Mucosa of stomach (tissue), 1 donor: Measurements from ENCODE around the gene ITPKB.

ENCODE experiments used
- H3K27me3 ChIP-seq: one replicate; pipeline ENCODE4 v1.7.0; 2013; ENCODE audit warnings: mild to moderate bottlenecking, low read length; ENCODE audit not compliant: control insufficient read depth, insufficient read depth
- H3K36me3 ChIP-seq: one replicate; pipeline ENCODE4 v1.7.0; 2013; ENCODE audit warnings: low read length; ENCODE audit not compliant: control insufficient read depth, insufficient read depth
- H3K4me1 ChIP-seq: one replicate; pipeline ENCODE4 v1.7.0; 2013; ENCODE audit warnings: mild to moderate bottlenecking, low read length; ENCODE audit not compliant: control insufficient read depth, insufficient read depth
- H3K4me3 ChIP-seq: one replicate; pipeline ENCODE4 v1.7.0; 2013; ENCODE audit warnings: low read length
- H3K9ac ChIP-seq: one replicate; pipeline ENCODE4 v1.7.0; 2013; ENCODE audit warnings: mild to moderate bottlenecking, low read length, moderate library complexity
- H3K9me3 ChIP-seq: one replicate; pipeline ENCODE4 v1.7.0; 2013; ENCODE audit warnings: mild to moderate bottlenecking, low read length, moderate library complexity; ENCODE audit not compliant: control insufficient read depth
- donor health status: Pancreatic carcinoma.

ITPKB gene

DNA sequence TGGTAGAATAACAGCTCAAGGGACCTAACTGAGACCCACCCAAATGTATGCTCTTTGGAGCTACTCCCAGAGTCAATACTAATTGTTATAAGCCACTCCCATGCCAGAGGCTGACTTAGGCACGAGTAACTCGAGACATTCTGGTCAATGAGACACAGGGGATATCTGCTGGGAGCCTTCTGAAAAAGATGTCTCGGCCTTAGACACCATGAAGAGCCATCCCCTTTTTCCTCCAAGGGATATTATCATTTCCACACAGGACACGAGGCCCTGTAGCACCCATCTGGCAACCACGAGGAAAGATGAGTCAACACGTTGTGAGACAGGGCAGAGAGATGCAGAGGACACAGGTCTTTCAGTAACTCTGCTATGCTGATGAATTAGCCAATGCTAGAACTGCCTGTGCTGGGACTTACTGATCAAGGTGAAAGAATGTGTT is 30.7 kb downstream of the ITPKB start:
- H3K36me3 ChIP-seq, result no peaks in the 10 kb centered on the region
- peaks cover 11% of the 10 kb centered on the region for H3K4me1 ChIP-seq
- no peaks in the 10 kb centered on the region for H3K9me3 ChIP-seq
- no peak overlapping the region for H3K9ac ChIP-seq
- no peak overlapping the region for H3K4me3 ChIP-seq
- H3K27me3 ChIP-seq, result no peaks in the 10 kb centered on the region

DNA sequence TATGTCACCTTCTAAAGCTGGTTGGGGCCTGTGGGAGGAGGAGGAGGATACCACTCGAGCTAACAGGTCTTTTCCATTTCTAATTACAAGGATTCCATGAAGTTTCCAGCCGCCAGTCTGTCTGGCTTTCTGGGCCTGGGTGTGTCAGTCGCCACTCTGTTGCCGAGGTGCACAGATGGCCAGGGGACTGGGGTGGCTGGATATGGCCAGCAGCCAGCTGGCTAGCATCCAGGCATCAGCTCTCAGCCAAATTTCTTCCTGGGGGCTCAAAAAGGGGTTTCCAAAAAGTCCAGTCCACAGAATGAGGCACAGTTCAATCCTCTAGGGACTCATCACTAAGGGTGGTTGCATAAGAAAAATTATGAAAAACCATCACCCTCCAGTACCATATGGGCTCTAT is 32.4 kb downstream of the ITPKB start:
- Histone ChIP-seq H3K4me1 (peaks cover 19% of the 10 kb centered on the region), H3K36me3 (no peaks in the 10 kb centered on the region), H3K9me3 (no peaks in the 10 kb centered on the region), H3K9ac (no peak overlapping the region), H3K27me3 (no peaks in the 10 kb centered on the region), H3K4me3 (no peak overlapping the region)

DNA sequence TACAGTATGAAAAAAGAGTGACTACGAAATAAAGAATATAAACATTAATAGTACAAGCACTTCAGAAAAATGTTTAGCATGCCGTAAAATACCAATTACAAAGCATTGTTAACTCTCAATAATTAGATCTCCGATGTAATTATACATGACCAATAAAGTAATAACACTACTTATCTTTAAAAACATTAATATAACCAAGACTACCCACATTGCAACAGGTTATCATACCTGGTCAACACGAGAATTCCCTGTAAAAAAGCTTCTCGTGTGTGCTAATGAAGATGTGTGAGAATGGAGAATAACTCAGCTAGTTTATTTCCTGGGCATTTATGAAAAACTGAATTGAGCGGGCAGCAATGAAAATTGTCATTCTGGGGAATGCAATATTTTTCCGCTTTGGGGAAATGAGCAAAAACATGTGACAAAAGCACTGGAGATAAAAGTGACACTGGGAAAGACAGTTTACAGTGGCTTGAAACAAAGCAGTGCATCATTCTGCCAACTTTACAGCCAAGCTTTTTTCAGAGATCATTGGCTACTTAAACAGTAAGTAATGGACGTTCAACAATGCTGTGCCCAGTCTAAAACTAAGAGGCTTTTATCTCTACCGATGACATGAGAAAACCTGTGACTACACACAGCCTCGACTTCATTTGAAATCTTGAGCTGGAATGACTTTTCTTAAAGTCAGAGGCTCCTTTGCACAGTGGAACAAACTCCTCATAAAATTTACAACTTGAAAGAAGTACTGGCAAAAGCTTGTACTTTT is 34.7 kb downstream of the ITPKB start:
- Histone ChIP-seq H3K9me3 (no peaks in the 10 kb centered on the region), H3K4me3 (no peak overlapping the region), H3K9ac (no peak overlapping the region), H3K27me3 (no peaks in the 10 kb centered on the region), H3K4me1 (peaks cover 13% of the 10 kb centered on the region), H3K36me3 (no peaks in the 10 kb centered on the region)

DNA sequence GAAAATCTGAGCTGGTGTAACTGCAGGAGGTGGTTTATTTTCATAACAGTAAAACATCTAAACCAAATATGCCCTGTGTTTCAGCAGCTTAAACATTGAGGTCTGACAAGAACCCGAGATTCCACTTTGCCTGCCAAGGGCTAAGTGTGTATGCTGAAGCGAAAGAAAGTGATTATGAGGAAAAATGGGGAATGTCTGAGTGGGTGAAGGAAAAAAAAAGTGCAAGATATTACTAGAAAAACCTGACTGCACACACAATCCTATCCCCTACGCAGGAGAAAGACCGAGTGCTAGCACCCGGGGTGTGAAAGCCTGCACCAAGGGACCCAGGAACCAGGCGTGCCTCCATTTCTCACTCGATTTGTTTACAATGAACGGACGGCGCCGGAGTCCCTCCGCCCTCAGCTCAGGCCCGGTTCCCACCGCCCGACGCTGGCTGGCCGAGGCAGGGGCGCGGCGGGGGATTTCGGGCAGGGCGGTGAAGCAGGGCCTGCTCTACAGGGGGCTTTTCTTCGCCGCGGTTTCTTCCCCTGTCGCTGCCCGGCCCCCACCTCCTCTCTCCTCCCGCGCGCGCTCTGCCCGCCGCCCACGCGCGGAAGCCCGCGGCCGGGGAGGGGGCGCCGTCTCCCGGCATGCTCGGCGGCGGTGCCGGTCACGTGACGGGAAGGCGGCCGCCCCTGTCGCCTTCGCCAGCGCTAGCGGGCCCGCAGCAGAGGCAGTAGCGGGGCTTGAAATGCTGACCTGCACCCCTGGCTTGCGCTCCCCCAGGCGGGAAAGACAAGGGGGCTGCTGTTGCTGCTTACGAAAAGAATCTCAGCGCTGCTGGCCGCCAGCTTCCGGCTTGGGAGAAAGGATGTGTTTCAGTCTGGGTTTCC is 35.9 kb downstream of the ITPKB start:
- Histone ChIP-seq H3K9me3 (no peaks in the 10 kb centered on the region), H3K4me3 (peak overlapping the region; percentile 55), H3K27me3 (no peaks in the 10 kb centered on the region), H3K9ac (peak overlapping the region; percentile 89), H3K36me3 (no peaks in the 10 kb centered on the region), H3K4me1 (peaks cover 13% of the 10 kb centered on the region)

DNA sequence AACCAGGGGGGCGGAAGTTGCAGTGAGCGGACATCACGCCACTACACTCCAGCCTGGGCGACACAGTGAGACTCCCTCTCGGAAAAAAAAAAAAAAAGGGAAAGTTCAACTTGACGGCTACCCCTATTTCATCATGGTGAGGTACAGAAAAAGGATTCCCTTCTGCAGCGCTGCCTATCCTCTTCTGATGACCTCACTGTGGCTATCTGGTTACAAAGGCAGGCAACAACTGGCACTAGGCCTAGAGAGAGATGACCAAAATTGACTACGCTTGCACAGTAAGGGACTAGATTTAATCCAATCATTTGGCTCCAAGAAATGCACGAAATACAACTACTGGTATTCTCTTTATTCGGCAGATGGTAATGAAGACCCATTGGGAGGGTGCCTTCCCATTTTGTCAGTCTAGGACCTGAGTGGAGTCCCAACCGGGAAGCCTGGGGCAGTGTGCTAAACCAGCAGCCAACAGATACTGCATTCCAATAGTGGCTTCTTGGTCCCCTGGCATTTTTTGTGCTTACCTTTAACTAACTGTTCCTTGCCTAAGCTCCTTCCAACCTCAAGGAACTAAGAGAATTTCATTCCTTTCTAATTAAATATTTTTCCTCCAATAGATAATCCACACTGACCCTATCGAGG is 36.6 kb downstream of the ITPKB start:
- H3K36me3 ChIP-seq, result no peaks in the 10 kb centered on the region
- H3K4me3 ChIP-seq, result peak overlapping the region; percentile 55
- no peaks in the 10 kb centered on the region for H3K9me3 ChIP-seq
- no peaks in the 10 kb centered on the region for H3K27me3 ChIP-seq
- peaks cover 13% of the 10 kb centered on the region for H3K4me1 ChIP-seq
- peak overlapping the region; percentile 89 for H3K9ac ChIP-seq

DNA sequence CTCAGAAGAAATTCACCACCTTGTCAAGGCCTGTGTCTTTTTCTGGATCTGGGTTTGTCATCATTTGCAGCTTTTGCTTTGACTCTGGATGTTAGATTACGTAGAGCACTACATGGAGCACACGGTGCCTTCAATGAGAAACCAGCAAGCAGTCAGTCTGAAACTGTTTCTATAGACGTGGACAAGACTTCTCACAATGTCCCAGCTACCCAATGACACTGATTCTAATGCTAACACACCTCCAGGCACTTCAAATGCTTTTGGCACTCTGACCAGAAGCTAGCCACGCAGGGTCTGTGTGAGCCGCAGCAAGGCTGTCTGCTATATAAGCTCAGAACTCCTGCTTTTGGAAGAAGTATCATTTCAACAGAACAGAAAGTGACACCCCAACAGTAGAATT is 38.2 kb downstream of the ITPKB start:
- Histone ChIP-seq H3K27me3 (no peaks in the 10 kb centered on the region), H3K9ac (no peak overlapping the region), H3K4me1 (peaks cover 19% of the 10 kb centered on the region), H3K36me3 (no peaks in the 10 kb centered on the region), H3K9me3 (no peaks in the 10 kb centered on the region), H3K4me3 (no peak overlapping the region)

DNA sequence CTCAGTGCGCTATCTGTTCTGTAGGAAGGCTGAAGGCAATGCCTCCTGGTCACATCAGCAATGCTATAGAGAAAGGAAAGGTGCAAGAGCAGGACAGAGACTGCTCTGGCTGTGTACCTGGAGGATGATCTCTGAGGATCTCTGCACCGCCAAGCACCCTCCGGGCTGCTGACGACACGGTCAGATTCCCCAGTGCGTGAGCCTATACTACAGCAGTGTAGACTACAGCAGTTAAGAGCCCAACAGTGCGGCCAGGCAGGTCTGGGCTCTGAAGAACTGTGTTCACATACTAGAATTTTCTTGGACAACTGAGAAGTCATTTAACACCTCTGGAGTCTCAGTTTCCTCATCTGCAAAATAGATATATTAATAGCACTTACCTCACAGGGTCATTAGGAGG is 39.9 kb downstream of the ITPKB start:
- Histone ChIP-seq H3K4me1 (peaks cover 19% of the 10 kb centered on the region), H3K36me3 (no peaks in the 10 kb centered on the region), H3K4me3 (no peak overlapping the region), H3K9ac (no peak overlapping the region), H3K9me3 (no peaks in the 10 kb centered on the region), H3K27me3 (no peaks in the 10 kb centered on the region)

DNA sequence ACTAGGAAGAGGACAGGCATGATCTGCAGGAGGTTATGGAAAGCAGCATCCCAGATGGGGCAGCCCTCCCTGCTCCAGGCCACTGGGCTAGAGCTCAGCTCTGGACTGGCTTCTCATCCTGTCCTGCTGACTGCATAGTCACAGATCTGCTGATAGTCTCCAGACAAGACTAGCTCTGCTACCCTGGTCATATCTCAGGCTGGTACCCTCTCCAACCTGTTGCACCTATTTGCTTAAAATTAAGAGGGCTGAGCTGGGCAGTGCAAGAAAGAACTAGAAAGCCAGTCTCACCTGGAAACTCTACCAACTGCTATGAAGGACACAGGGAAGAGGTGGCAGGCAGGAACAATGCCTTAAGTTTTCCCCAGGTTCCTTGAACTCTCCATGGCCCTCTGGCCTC is 40.4 kb downstream of the ITPKB start:
- H3K9ac ChIP-seq, result no peak overlapping the region
- no peaks in the 10 kb centered on the region for H3K36me3 ChIP-seq
- H3K4me3 ChIP-seq, result no peak overlapping the region
- H3K4me1 ChIP-seq, result peaks cover 16% of the 10 kb centered on the region
- no peaks in the 10 kb centered on the region for H3K27me3 ChIP-seq
- no peaks in the 10 kb centered on the region for H3K9me3 ChIP-seq

DNA sequence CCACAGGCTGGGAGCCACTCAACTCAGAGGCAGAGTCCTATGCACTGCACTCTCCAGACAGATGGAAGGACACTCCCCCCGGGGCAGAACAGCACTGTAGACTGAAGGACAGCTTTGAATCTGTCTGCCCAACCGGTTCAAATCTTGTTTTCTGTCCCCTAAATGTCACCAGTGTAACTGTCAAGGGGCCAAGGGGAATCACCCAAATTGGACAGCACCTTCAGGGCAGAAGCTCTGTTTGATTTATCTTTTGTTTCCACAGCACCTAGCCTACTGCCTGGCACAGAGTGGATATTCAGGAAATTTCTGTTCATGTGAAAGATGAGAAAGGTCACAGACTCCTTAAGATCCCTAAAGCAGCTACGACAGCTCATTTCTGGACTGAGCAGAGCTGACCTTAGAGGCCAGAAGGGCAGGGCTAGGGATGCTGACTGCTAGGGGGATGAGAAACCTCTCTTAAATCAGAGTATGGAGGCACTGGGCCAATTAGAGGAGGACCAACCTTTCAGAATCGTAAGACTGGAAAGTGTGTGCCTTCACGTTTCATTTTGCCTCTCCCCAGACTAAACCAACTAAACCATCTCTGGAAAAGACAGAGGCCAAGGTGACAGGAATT is 41.0 kb downstream of the ITPKB start:
- no peaks in the 10 kb centered on the region for H3K9me3 ChIP-seq
- peaks cover 14% of the 10 kb centered on the region for H3K4me1 ChIP-seq
- no peaks in the 10 kb centered on the region for H3K36me3 ChIP-seq
- H3K27me3 ChIP-seq, result no peaks in the 10 kb centered on the region
- no peak overlapping the region for H3K4me3 ChIP-seq
- no peak overlapping the region for H3K9ac ChIP-seq

DNA sequence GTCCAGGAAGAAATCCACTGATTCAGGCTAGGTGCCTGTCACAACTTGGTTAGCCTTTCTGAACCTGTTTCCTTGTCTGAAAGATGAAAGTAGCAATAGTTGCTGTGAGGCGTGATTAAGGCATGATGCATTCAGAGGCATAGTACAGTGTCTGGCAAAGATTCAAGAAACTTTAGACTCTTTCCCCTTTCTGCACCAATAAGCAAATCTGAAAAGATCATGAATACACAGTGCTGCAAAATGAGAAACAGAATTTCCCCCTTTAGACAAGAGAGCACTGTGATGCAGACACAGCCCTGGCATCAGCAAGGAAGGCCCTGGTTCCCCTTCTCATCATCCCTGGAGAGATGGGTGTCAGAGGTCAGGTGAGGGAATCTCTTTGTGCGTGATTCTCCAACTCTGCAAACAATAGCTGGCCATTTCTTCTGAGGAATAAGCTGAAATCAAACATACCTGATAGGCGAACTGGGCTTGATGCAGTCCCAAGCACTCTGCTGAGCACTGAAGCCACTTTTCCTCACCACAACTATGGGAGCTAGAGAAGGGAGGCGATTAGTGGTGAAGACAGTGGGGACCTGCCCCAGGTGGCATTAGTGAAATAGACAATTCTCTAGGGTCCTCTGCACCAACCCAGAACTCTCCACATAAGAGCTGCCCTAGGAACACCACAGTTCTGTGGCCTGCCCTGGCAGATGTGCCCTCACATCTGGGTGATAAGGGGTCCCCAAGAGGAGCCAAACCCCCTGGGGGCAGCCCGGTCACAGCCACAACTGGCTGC is 41.7 kb downstream of the ITPKB start:
- no peaks in the 10 kb centered on the region for H3K36me3 ChIP-seq
- no peak overlapping the region for H3K4me3 ChIP-seq
- H3K9ac ChIP-seq, result no peak overlapping the region
- peaks cover 7% of the 10 kb centered on the region for H3K4me1 ChIP-seq
- H3K9me3 ChIP-seq, result no peaks in the 10 kb centered on the region
- no peaks in the 10 kb centered on the region for H3K27me3 ChIP-seq

DNA sequence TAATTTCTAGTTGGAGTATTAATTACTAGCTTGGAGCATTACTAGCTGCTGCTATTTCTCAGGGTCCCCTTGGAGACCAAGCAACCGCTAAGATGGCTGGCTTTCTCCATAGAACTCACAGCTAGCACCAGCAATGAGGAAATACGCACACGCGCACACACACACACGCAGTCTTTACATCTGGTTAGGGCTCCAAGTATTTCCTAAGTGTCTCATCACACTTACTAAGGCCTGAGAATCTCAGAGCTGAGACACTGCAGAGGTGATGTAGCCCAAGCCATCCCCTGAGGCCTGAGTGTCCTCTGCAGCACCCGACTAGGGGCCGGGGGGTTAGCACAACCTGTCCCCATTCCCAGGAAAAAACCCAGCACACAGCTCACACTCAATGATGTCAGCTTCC is 42.5 kb downstream of the ITPKB start:
- no peaks in the 10 kb centered on the region for H3K36me3 ChIP-seq
- no peaks in the 10 kb centered on the region for H3K27me3 ChIP-seq
- no peak overlapping the region for H3K4me3 ChIP-seq
- H3K9me3 ChIP-seq, result no peaks in the 10 kb centered on the region
- H3K9ac ChIP-seq, result no peak overlapping the region
- peaks cover 6% of the 10 kb centered on the region for H3K4me1 ChIP-seq
